Lower lobe of right lung (tissue), 2 donors: Measurements from ENCODE around the gene MUCL3. TPM values are rescaled to one million over a fixed set of nuclear protein-coding genes. Genes with fewer than 3 reads are reported as not detected.

Experiments
- ATAC-seq, 2 donors: fragments of 200-7000 bp; cut with Tn5 transposase; one replicate each; pipeline ENCODE4 v1.9.1; 2020 to 2022; ENCODE audit warnings: mild to moderate bottlenecking in 2 of 2, moderate library complexity in 2 of 2
- DNase-seq: peaks from one replicate; pipeline ENCODE4 v3.0.0-alpha.2; 2020
- H3K27ac ChIP-seq: fragments of 200-600 bp; one replicate; pipeline ENCODE4 v1.8.0; 2022
- H3K27me3 ChIP-seq: fragments of 200-600 bp; one replicate; pipeline ENCODE4 v1.8.0; 2022; ENCODE audit warnings: low read depth
- H3K36me3 ChIP-seq: fragments of 200-600 bp; one replicate; pipeline ENCODE4 v1.8.0; 2022; ENCODE audit warnings: mild to moderate bottlenecking
- H3K4me1 ChIP-seq: fragments of 200-600 bp; one replicate; pipeline ENCODE4 v1.8.0; 2022
- H3K4me3 ChIP-seq: fragments of 200-600 bp; one replicate; pipeline ENCODE4 v1.8.0; 2022; ENCODE audit warnings: mild to moderate bottlenecking
- H3K9me3 ChIP-seq: fragments of 200-600 bp; one replicate; pipeline ENCODE4 v1.8.0; 2022
- intact Hi-C: fragments of 100-400 bp; cut with DNase I; formaldehyde crosslinking; loops from one replicate; pipeline ENCODE4 v1.11.0; 2022
- total RNA-seq: library from RNA; stranded (reverse); fragmentation: NEBNext Ultra II Directional; extraction: Animal tissue kit (Norgen Biotek cat#: 25700); gene quantifications from one replicate; pipeline ENCODE4 v1.2.1, GENCODE V29; 2021
- TF ChIP-seq, protein P1 (sequence below): fragments of 200-600 bp; IDR thresholded peaks from one replicate; pipeline ENCODE4 v1.8.0; 2022; ENCODE audit warnings: antibody characterized with exemption, mild to moderate bottlenecking
- donor health status: DM: no; HTN: yes; CAD: no; lungs with severe emphysema.

MUCL3 gene
- total RNA-seq, 1 donor from 2014 or later: 5.3 TPM

- Histone ChIP-seq H3K9me3 (no peaks in the 10 kb centered on the region), H3K4me3 (no peak overlapping the region), H3K36me3 (no peaks in the 10 kb centered on the region), H3K27me3 (no peaks in the 10 kb centered on the region), H3K4me1 (peaks cover 11% of the 10 kb centered on the region), H3K27ac (no peak overlapping the region)
- DNase-seq (no peak), ATAC-seq (no peak)
- TF ChIP-seq, protein P1, sequence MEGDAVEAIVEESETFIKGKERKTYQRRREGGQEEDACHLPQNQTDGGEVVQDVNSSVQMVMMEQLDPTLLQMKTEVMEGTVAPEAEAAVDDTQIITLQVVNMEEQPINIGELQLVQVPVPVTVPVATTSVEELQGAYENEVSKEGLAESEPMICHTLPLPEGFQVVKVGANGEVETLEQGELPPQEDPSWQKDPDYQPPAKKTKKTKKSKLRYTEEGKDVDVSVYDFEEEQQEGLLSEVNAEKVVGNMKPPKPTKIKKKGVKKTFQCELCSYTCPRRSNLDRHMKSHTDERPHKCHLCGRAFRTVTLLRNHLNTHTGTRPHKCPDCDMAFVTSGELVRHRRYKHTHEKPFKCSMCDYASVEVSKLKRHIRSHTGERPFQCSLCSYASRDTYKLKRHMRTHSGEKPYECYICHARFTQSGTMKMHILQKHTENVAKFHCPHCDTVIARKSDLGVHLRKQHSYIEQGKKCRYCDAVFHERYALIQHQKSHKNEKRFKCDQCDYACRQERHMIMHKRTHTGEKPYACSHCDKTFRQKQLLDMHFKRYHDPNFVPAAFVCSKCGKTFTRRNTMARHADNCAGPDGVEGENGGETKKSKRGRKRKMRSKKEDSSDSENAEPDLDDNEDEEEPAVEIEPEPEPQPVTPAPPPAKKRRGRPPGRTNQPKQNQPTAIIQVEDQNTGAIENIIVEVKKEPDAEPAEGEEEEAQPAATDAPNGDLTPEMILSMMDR: no peak
- intact Hi-C loops: no loop called here
Observed at GRCh38 chr6:30945281-30945680, 4.5 kb downstream of the MUCL3 start.

DNA sequence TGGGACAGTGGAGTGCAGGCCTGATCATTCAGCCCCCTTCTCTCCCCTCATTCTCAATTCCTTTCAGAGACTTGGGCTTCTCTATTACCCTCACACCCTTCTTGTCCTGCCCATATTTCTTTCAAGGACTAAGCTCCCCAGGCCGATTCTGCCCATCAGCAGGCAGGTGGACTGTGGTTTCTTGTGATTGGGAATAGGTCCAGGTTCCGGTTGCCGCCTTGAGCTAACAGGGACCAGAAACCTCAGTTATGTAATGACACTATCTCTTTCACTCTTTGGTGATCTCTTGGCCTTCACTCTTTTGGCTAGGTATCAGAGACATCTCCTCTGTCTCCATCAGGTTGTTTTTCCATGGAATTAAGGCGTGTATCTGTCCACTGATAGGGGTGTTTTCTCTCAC lies 6.5 kb downstream of the MUCL3 start:
- intact Hi-C loops: no loop called here
- H3K27me3 ChIP-seq: no peaks in the 10 kb centered on the region
- no peak overlapping the region for H3K4me3 ChIP-seq
- TF ChIP-seq, protein P1: no peak
- H3K4me1 ChIP-seq: peaks cover 10% of the 10 kb centered on the region
- H3K9me3 ChIP-seq: no peaks in the 10 kb centered on the region
- no peak for DNase-seq
- no peaks in the 10 kb centered on the region for H3K36me3 ChIP-seq
- ATAC-seq: no peak
- no peak overlapping the region for H3K27ac ChIP-seq

DNA sequence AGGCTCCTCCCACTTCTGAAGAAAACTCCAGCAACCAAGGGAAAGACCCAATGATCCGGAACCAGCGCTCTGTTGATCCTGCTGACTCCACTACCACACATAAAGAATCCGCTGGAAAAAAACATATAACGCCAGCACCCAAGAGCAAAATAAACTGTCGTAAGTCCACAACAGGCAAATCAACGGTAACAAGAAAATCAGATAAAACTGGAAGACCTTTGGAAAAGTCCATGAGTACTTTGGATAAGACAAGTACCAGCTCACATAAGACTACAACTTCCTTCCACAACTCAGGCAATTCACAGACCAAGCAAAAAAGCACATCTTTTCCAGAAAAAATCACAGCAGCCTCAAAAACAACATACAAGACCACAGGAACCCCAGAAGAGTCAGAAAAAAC lies 8.0 kb downstream of the MUCL3 start:
- intact Hi-C loops: no loop called here
- no peaks in the 10 kb centered on the region for H3K9me3 ChIP-seq
- no peaks in the 10 kb centered on the region for H3K4me1 ChIP-seq
- H3K36me3 ChIP-seq: no peaks in the 10 kb centered on the region
- no peak overlapping the region for H3K27ac ChIP-seq
- no peak for DNase-seq
- no peak for ATAC-seq
- TF ChIP-seq, protein P1: no peak
- H3K27me3 ChIP-seq: no peaks in the 10 kb centered on the region
- no peak overlapping the region for H3K4me3 ChIP-seq

GRCh38 chr6:30951907-30952469 lies 11.2 kb downstream of the MUCL3 start:
- Histone ChIP-seq H3K27me3 (no peaks in the 10 kb centered on the region), H3K4me1 (peaks cover 17% of the 10 kb centered on the region), H3K4me3 (no peak overlapping the region), H3K27ac (no peak overlapping the region), H3K36me3 (no peaks in the 10 kb centered on the region), H3K9me3 (no peaks in the 10 kb centered on the region)
- DNase-seq: no peak
- no peak for ATAC-seq
- TF ChIP-seq, protein P1: no peak
- intact Hi-C loops: no loop called here

DNA sequence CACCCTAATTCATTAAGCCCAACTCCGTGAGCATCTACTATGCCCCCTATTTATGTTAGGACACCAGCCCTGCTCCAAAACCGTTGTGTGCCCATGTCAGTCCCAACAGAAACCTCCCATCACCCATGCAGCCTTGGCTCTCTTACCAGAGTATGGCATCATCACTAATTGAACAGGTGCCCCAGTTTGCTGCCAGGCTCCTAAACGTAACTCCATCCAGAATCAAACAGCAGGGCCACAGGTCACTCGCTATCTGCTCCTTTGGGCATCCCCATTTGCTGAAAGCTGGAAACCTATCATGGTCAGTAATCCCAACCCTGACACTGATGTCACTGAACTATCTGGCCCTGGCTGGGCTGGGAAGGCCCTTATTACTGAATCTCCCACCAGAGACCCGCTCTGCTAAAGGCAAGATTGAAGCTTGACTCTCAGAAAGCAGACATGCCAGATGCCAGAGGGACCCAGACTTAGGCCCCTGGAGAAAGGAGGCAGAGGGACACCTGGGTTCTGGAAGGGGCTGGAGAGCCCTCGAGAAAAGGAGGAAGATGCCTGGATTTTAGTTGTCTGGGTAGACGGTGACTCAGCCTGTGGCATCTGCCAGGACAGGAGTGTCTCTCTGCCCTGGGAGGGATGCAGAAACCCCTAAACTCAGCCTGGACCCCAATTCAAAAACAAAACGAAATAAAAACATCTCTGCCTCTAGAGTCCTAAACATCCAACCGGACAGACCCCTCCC lies 14.0 kb downstream of the MUCL3 start:
- Histone ChIP-seq H3K36me3 (no peaks in the 10 kb centered on the region), H3K27ac (peak overlapping the region; percentile 82), H3K4me3 (peak overlapping the region; percentile 57), H3K9me3 (no peaks in the 10 kb centered on the region), H3K27me3 (no peaks in the 10 kb centered on the region), H3K4me1 (peaks cover 17% of the 10 kb centered on the region)
- peak in 1 of 2 donors; percentile 31 for ATAC-seq
- no peak for DNase-seq
- TF ChIP-seq, protein P1: no peak
- intact Hi-C loops: no loop called here
